Measurements from ENCODE around the gene TEX44.

Gene TEX44

GRCh38 chr2:231597014-231597611 is 4.4 kb downstream of the TEX44 start:
- Histone ChIP-seq H3K4me1 (ENCODE audit: control insufficient read depth, insufficient read depth, low read length) (peaks cover 10% of the 10 kb centered on the region), H3K4me3 (ENCODE audit: low read length) (no peak overlapping the region), H3K36me3 (ENCODE audit: insufficient read depth, low read length) (no peaks in the 10 kb centered on the region), H3K4me2 (ENCODE audit: low read length) (no peak overlapping the region), H3K9me3 (replicated peaks; ENCODE audit: low read length) (no peaks in the 10 kb centered on the region), H3K9ac (ENCODE audit: low read depth, low read length) (peak overlapping the region; percentile 16), H3K27me3 (ENCODE audit: control insufficient read depth, insufficient read depth, low read length) (no peaks in the 10 kb centered on the region)

GRCh38 chr2:231597627-231598026 is 5.0 kb downstream of the TEX44 start:
- H3K9ac ChIP-seq (ENCODE audit: low read depth, low read length), result no peak overlapping the region

GRCh38 chr2:231600619-231601355 is 8.1 kb downstream of the TEX44 start:
- H3K27me3 ChIP-seq (ENCODE audit: control insufficient read depth, insufficient read depth, low read length), result no peaks in the 10 kb centered on the region
- H3K9me3 ChIP-seq (replicated peaks; ENCODE audit: low read length), result no peaks in the 10 kb centered on the region
- no peak overlapping the region for H3K9ac ChIP-seq (ENCODE audit: low read depth, low read length)
- H3K4me1 ChIP-seq (ENCODE audit: control insufficient read depth, insufficient read depth, low read length), result peaks cover 24% of the 10 kb centered on the region
- H3K4me2 ChIP-seq (ENCODE audit: low read length), result no peak overlapping the region
- no peaks in the 10 kb centered on the region for H3K36me3 ChIP-seq (ENCODE audit: insufficient read depth, low read length)
- no peak overlapping the region for H3K4me3 ChIP-seq (ENCODE audit: low read length)

More at GRCh38 chr2:231597627-231598026, 5.0 kb downstream of the TEX44 start:
- H3K9me3 ChIP-seq (replicated peaks; ENCODE audit: low read length), result no peaks in the 10 kb centered on the region
- peaks cover 10% of the 10 kb centered on the region for H3K4me1 ChIP-seq (ENCODE audit: control insufficient read depth, insufficient read depth, low read length)
- no peak overlapping the region for H3K4me3 ChIP-seq (ENCODE audit: low read length)
- H3K4me2 ChIP-seq (ENCODE audit: low read length), result no peak overlapping the region
- no peaks in the 10 kb centered on the region for H3K36me3 ChIP-seq (ENCODE audit: insufficient read depth, low read length)
- H3K27me3 ChIP-seq (ENCODE audit: control insufficient read depth, insufficient read depth, low read length), result no peaks in the 10 kb centered on the region

GRCh38 chr2:231601356-231602229 is 8.9 kb downstream of the TEX44 start:
- H3K4me2 ChIP-seq (ENCODE audit: low read length), result no peak overlapping the region
- H3K9ac ChIP-seq (ENCODE audit: low read depth, low read length), result no peak overlapping the region
- no peaks in the 10 kb centered on the region for H3K36me3 ChIP-seq (ENCODE audit: insufficient read depth, low read length)
- H3K27me3 ChIP-seq (ENCODE audit: control insufficient read depth, insufficient read depth, low read length), result no peaks in the 10 kb centered on the region
- H3K4me1 ChIP-seq (ENCODE audit: control insufficient read depth, insufficient read depth, low read length), result peaks cover 24% of the 10 kb centered on the region
- H3K4me3 ChIP-seq (ENCODE audit: low read length), result no peak overlapping the region
- H3K9me3 ChIP-seq (replicated peaks; ENCODE audit: low read length), result no peaks in the 10 kb centered on the region

- H3K9ac ChIP-seq (ENCODE audit: low read depth, low read length), result peak overlapping the region; percentile 99
Measured at GRCh38 chr2:231602859-231603467, 10.3 kb downstream of the TEX44 start.

GRCh38 chr2:231604101-231604684 is 11.5 kb downstream of the TEX44 start:
- H3K36me3 ChIP-seq (ENCODE audit: insufficient read depth, low read length), result no peaks in the 10 kb centered on the region
- peak overlapping the region; percentile 99 for H3K9ac ChIP-seq (ENCODE audit: low read depth, low read length)
- H3K27me3 ChIP-seq (ENCODE audit: control insufficient read depth, insufficient read depth, low read length), result no peaks in the 10 kb centered on the region
- H3K9me3 ChIP-seq (replicated peaks; ENCODE audit: low read length), result no peaks in the 10 kb centered on the region
- peaks cover 14% of the 10 kb centered on the region for H3K4me1 ChIP-seq (ENCODE audit: control insufficient read depth, insufficient read depth, low read length)
- H3K4me3 ChIP-seq (ENCODE audit: low read length), result peak overlapping the region; percentile 81
- peak overlapping the region; percentile 87 for H3K4me2 ChIP-seq (ENCODE audit: low read length)

More at GRCh38 chr2:231602859-231603467, 10.3 kb downstream of the TEX44 start:
- H3K9me3 ChIP-seq (replicated peaks; ENCODE audit: low read length), result no peaks in the 10 kb centered on the region
- H3K4me3 ChIP-seq (ENCODE audit: low read length), result no peak overlapping the region
- no peaks in the 10 kb centered on the region for H3K27me3 ChIP-seq (ENCODE audit: control insufficient read depth, insufficient read depth, low read length)
- H3K36me3 ChIP-seq (ENCODE audit: insufficient read depth, low read length), result no peaks in the 10 kb centered on the region
- no peak overlapping the region for H3K4me2 ChIP-seq (ENCODE audit: low read length)
- H3K4me1 ChIP-seq (ENCODE audit: control insufficient read depth, insufficient read depth, low read length), result peaks cover 14% of the 10 kb centered on the region

GRCh38 chr2:231604685-231605606 is 12.3 kb downstream of the TEX44 start:
- Histone ChIP-seq H3K9me3 (replicated peaks; ENCODE audit: low read length) (no peaks in the 10 kb centered on the region), H3K4me1 (ENCODE audit: control insufficient read depth, insufficient read depth, low read length) (peaks cover 14% of the 10 kb centered on the region), H3K36me3 (ENCODE audit: insufficient read depth, low read length) (no peaks in the 10 kb centered on the region)

GRCh38 chr2:231605607-231606091 is 13.0 kb downstream of the TEX44 start:
- no peaks in the 10 kb centered on the region for H3K27me3 ChIP-seq (ENCODE audit: control insufficient read depth, insufficient read depth, low read length)
- no peak overlapping the region for H3K4me2 ChIP-seq (ENCODE audit: low read length)
- no peaks in the 10 kb centered on the region for H3K9me3 ChIP-seq (replicated peaks; ENCODE audit: low read length)
- H3K4me3 ChIP-seq (ENCODE audit: low read length), result no peak overlapping the region
- H3K4me1 ChIP-seq (ENCODE audit: control insufficient read depth, insufficient read depth, low read length), result peaks cover 14% of the 10 kb centered on the region
- H3K36me3 ChIP-seq (ENCODE audit: insufficient read depth, low read length), result no peaks in the 10 kb centered on the region
- H3K9ac ChIP-seq (ENCODE audit: low read depth, low read length), result peak overlapping the region; percentile 99

More at GRCh38 chr2:231604685-231605606, 12.3 kb downstream of the TEX44 start:
- H3K9ac ChIP-seq (ENCODE audit: low read depth, low read length), result peak overlapping the region; percentile 99
- peak overlapping the region; percentile 81 for H3K4me3 ChIP-seq (ENCODE audit: low read length)
- no peaks in the 10 kb centered on the region for H3K27me3 ChIP-seq (ENCODE audit: control insufficient read depth, insufficient read depth, low read length)
- peak overlapping the region; percentile 87 for H3K4me2 ChIP-seq (ENCODE audit: low read length)

- no peak overlapping the region for H3K4me3 ChIP-seq (ENCODE audit: low read length)
- H3K27me3 ChIP-seq (ENCODE audit: control insufficient read depth, insufficient read depth, low read length), result no peaks in the 10 kb centered on the region
- peaks cover 22% of the 10 kb centered on the region for H3K4me1 ChIP-seq (ENCODE audit: control insufficient read depth, insufficient read depth, low read length)
- no peaks in the 10 kb centered on the region for H3K36me3 ChIP-seq (ENCODE audit: insufficient read depth, low read length)
- H3K4me2 ChIP-seq (ENCODE audit: low read length), result no peak overlapping the region
- H3K9me3 ChIP-seq (replicated peaks; ENCODE audit: low read length), result no peaks in the 10 kb centered on the region
- no peak overlapping the region for H3K9ac ChIP-seq (ENCODE audit: low read depth, low read length)
Measured at GRCh38 chr2:231606941-231607340, 14.3 kb downstream of the TEX44 start.

Data from skeletal muscle satellite cell (primary cell).